GM19025 (cell line): Measurements from ENCODE around the gene GNLY.
"Not testable (repeated sequence)": the region's sequence is repeated elsewhere in the genome, so short reads cannot be mapped to it uniquely, and the experiment has no call there.

Experiments used
- ATAC-seq: cut with Tn5 transposase; IDR thresholded peaks from one replicate; pipeline ENCODE4 v1.9.1; 2021; ENCODE audit warnings: mild to moderate bottlenecking, low read depth, moderate library complexity; ENCODE audit not compliant: unreplicated experiment

Gene GNLY

GRCh38 chr2:85694052-85695025 is at the start of gene GNLY:
Gene GNLY (plus strand): TSS chr2:85694358. CDS start chr2:85694419, 61 bp downstream.
- no peak for ATAC-seq

- ATAC-seq = no peak
These were observed 49.2 kb upstream of the GNLY start for GRCh38 chr2:85644909-85645308.

GRCh38 chr2:85646166-85646565 is 48.0 kb upstream of the GNLY start:
- no peak for ATAC-seq

GRCh38 chr2:85647823-85648526 is 46.2 kb upstream of the GNLY start:
- no peak for ATAC-seq

- ATAC-seq = no peak
These were observed 45.5 kb upstream of the GNLY start for GRCh38 chr2:85648619-85649018.

GRCh38 chr2:85649201-85650190 is 44.7 kb upstream of the GNLY start:
- ATAC-seq = no peak

- no peak for ATAC-seq
These were observed 43.7 kb upstream of the GNLY start for GRCh38 chr2:85650456-85650855.

- no peak for ATAC-seq
These were observed 43.1 kb upstream of the GNLY start for GRCh38 chr2:85651097-85651496.

- ATAC-seq = no peak
These were observed 42.1 kb upstream of the GNLY start for GRCh38 chr2:85652056-85652455.

GRCh38 chr2:85653996-85654395 is 40.2 kb upstream of the GNLY start:
- ATAC-seq = no peak

GRCh38 chr2:85655961-85656417 is 38.2 kb upstream of the GNLY start:
- no peak for ATAC-seq

- no peak for ATAC-seq
These were observed 37.7 kb upstream of the GNLY start for GRCh38 chr2:85656468-85656867.

- ATAC-seq = not testable (repeated sequence)
These were observed 36.8 kb upstream of the GNLY start for GRCh38 chr2:85657399-85657798.

GRCh38 chr2:85659324-85659981 is 34.7 kb upstream of the GNLY start:
- ATAC-seq = no peak

GRCh38 chr2:85660301-85660700 is 33.9 kb upstream of the GNLY start:
- not testable (repeated sequence) for ATAC-seq

- no peak for ATAC-seq
These were observed 33.4 kb upstream of the GNLY start for GRCh38 chr2:85660725-85661124.

GRCh38 chr2:85661139-85661858 is 32.9 kb upstream of the GNLY start:
- ATAC-seq = no peak

GRCh38 chr2:85662899-85663593 is 31.1 kb upstream of the GNLY start:
- no peak for ATAC-seq
